HG02588 (cell line): ENCODE results near the gene EXTL2.
"Not testable (repeated sequence)": the region's sequence is repeated elsewhere in the genome, so short reads cannot be mapped to it uniquely, and the experiment has no call there.

Experiments used
- ATAC-seq: cut with Tn5 transposase; IDR thresholded peaks from one replicate; pipeline ENCODE4 v1.9.1; 2021; ENCODE audit warnings: mild to moderate bottlenecking, moderate library complexity; ENCODE audit not compliant: unreplicated experiment

The EXTL2 gene, protein sequence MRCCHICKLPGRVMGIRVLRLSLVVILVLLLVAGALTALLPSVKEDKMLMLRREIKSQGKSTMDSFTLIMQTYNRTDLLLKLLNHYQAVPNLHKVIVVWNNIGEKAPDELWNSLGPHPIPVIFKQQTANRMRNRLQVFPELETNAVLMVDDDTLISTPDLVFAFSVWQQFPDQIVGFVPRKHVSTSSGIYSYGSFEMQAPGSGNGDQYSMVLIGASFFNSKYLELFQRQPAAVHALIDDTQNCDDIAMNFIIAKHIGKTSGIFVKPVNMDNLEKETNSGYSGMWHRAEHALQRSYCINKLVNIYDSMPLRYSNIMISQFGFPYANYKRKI

DNA sequence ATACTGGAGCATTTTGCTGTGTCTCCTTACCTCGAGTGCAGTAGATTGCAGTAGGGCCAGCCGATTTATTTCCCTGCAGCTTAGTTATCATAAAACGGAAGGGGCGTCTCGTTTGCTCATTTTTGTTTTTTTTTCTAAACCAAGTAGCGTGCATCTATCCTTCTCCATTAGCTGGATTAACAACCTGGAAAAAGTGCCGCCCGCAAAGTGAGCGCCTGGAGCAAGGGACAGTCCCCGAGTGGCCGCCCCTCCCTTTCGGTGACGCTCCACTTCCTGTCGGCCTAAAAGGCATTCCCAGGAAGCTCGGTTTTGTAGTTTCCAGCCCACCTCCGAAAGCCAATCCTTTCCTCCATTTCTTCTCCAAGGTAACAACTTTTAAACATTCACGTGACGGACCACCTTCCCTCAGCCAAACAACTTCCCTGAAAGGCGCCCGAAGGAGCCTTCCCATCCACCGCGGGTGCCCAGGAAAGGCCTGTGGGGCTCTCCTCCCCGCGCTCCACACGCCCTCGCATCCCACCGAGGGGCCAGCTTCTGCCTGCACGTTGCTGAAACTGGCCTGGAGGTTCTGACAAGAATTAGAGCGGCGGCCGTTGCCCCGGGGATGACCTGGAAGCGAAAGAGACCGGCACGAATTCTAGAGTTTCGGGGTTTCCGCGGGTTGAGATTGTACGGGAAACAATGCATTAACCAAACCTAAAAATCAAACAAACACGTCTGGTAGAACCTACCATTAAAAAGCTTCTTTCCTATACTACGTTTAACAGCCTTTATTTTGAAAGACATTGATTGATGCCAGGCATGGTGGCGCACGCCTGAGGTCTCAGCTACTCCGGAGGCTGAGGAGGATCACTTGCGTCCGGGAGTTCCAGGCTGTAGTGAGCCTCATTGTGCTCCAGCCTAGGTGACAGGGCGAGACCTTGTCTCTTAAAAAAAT, at the start of gene EXTL2:
Gene EXTL2 (minus strand): TSS at position 240 of the 937 bp plus-strand sequence. CDS start 6,085 bp downstream, outside the sequence.
- peak; percentile 34 for ATAC-seq

DNA sequence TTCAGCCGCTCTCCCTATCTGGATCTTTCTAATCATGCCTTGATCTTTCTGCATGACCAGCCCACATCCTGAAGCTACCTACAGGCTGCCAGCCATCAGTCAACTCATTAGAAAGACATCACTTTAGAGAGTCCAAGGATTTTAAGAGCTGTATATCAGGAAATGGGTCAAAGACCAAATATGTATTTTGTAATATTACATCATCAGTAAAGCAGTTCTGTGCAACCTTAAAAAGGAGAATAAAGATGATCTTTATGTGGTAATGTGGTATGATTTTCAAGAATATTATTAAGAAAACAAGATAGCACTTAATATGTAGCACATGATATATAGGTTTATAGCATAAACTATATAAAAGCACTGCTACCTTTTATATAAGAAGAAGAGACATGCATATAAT, 48.9 kb upstream of the EXTL2 start:
- ATAC-seq = no peak

DNA sequence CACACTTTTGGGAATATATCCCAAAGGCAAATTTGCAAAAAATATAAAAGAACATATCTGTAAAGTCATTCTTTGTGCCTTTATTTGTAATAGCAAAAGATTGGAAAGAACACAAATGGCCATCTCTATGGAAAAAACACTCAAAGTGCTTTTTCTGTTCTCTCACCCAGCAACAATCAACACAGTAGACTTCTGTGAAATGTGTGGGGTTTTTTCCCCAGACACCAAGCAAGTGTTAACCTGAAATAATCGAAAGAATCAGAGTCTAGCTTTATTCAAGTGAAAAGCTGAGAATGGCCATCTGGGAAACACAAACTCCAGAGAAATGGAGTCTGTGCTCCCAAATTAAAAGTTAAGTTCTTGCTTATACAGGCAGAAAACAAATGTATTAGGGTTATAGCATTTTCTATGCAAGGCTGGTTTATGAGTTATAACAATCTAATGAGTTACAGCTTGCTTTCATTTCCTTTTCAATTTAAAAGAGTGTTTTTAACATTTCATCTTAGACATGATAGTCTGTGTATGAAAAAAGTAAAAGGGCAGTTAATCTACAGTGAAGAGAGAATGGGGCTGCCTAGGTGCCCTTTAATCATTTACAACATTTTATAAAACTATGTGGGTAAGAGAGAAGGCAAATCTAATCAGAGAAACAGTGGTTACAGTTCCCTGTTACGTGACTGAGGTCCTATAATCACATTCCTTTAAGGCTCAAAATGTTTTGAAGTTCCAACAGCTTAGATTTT, 47.8 kb upstream of the EXTL2 start:
- no peak for ATAC-seq

DNA sequence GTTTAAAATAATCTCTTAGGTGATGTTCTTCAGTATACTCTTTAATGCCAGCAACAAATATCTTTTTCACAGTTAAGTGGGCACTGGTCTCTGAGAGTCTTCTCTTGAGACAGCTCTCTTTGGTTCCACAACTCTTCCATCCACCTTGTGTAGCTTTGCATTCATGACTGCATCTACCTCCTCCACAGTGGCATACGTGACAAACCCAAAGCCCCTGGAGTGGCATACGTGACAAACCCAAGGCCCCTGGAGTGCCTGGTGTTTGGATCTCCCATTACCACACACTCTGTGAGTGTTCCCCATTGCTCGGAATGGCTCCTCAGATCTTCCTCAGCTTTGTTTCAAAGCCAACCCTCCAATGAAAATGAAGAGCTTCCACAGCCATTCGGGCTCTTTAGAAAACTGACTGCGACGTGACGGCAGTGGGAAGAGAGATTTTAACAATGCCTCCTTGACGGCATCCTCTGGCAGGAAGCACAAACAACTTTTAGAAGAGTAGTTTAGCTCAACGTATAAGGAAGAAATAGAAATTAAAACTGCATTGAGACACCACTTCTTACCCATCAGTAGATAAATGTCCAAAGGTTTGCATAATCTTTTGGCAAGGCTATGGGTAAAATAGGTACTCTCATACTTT, 47.1 kb upstream of the EXTL2 start:
- ATAC-seq = no peak

DNA sequence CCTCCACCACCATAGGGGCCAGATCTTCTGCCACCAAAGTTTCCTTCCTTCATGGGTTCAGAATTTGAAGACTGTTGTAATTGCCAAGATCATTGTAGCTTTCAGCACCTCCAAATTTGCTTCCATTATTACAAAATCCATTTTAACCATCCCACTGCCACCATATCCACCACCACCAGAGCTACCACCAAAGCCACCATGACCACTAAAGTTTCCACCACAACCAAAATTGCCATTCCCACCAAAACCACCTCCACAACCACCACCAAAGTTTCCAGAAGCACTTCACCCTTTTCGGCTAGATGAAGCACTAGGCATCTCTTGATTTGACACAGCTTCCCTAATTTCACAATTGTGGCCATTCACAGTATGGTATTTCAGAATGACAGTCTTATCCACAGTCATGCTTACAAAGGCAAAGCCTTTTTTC, 46.5 kb upstream of the EXTL2 start:
- ATAC-seq = no peak

DNA sequence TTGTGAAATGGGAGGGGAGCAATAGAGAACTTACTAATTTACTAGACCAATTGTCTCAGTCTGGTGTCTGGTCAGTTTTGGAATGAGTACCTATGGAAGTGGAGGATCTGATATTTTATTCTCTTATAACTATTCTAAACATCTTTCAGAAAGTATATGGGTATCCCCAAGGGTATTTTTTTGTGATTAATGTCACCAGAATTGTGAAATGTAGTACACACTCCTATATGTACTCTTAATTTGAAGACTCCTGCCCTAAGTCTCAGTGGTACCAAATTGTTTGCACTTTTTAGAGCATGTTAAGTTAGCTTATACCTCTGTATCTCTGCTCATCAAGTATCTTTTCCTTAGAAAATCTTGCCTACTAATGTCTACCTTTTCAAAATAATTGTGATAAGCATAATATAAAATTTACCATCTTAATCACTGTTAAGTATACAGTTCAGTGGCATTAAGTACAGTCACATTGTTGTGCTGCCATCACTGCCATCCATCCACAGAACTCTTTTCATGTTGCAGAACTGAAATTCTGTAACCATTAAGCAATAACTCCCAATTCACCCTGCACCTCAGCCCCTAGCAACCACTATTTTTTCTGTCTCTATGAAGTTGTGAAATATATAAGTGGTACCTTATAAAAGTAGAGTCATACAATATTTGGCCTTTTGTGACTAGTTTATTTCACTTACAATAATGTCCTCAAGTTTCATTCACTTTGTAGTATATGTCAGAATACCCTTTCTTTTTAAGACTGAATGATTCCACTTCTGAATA, 41.7 kb upstream of the EXTL2 start:
- no peak for ATAC-seq

DNA sequence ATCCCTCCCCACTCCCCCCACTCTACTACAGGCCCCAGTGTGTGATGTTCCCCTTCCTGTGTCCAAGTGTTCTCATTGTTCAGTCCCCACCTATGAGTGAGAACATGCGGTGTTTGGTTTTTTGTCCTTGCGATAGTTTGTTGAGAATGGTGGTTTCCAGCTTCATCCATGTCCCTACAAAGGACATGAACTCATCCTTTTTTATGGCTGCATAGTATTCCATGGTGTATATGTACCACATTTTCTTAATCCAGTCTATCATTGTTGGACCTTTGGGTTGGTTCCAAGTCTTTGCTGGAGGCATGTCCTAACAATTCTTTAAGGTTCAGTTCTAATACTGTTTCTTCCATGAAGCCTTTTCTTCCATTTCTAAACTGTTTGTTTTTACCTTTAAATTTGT, 38.9 kb upstream of the EXTL2 start:
- not testable (repeated sequence) for ATAC-seq

DNA sequence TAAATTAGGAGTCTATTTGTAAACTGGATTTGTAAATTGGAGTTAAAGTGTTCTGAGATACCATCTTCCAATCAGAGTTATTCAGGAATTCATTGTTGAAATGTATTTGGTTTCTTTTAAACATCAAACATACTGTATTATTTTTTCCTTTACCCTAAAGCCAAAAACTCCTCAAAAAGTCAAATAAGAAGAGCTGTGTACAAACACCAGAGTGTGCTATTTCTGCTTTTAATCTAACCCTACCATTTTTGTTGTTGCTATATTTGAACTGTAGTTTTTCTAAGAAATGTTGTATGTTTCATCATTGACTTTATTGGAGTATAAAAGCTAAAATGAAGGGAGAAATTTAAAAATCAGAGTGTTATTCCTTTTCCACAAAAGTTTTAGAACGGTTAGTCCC, 37.1 kb upstream of the EXTL2 start:
- ATAC-seq = no peak

DNA sequence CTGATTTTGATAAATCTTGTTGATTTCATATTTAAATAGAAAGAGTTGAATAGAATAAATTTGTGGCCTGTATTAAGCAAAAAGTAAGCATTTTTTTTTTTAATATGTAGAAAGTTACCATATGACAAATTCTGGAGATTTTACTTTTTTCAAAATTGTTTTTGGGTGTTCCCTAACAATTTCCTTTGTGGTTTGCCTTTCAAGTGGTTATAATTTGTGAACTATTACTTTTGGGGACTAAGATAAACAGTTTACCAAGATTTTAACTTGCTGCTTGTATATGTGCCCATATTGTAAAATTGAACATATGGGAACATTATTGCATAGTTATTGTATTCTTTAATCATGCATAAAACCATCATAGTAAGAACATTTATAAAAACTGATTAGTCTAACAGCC, 35.9 kb upstream of the EXTL2 start:
- no peak for ATAC-seq

DNA sequence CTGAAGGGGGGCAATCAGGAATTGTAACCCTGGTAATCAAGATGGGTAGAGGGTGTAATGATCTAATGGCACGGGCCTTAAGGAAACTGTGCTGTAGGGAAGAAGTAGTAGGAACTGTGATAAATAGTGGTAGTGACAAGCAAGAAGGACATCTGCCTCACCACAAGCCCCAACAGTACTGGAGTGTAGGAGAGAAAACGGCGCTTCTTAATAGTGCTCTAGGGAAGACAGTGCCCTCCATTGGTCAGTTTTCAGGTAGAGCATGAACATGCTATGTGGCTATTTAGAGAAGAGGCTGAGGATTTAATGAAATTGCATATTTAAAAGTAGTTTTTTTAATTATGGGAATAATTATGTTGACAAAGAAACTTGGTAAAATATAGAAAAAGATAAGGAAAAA, 33.5 kb upstream of the EXTL2 start:
- ATAC-seq = no peak

DNA sequence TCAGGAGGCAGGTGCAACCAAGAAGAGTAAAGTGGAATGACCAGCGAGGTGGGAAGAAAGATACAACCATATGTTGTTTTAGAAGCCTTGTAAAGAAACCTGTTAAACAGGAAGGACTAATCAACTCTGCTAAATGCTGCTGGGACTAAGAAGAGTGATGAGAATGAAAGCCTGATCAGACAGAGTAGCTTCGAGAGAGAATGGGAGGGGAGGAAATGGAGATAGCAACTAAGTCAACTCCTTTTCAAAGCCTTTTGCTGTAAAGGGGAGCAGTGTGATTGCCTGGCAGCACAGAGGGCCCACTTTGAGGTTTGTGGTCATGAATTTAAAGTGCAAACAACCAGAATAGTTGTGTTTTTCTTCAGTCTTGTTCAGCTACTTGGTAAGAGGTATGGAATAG, 32.6 kb upstream of the EXTL2 start:
- ATAC-seq = no peak

DNA sequence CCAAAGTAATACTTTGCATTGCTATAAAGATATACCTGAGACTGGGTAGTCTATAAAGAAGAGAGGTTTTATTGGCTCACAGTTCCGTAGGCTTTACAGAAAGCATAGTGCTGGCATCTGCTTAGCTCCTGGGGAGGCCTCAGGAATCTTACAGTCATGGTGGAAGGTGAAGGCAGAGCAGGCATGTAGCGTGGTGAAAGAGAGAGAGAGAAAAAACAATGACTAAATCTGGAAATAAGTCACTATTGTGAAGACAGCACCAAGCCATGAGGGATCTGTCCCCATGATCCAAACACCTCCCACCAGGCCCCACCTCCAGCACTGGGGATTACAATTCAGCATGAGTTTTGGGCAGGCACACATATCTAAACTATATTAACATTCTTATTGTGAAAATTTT, 31.6 kb upstream of the EXTL2 start:
- ATAC-seq = no peak

DNA sequence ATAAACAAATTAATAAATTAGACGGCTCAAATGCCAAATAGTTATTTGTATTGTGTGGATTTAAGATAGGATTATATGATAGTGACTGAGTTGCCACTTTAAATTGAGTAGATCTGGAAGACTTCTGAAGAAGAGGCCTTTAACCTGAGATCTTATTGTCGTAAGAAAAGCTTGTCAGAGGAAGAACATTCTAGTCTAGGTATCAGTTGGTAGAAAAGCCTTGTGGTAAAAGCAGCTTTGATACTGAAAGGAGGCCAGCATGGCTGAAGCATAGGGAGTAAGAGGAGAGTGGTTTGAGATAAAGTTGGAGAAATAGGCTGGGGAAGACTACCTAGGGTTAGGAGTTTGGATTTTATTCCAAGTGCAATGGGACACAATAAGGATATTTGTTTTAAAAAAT, 30.3 kb upstream of the EXTL2 start:
- ATAC-seq = no peak

DNA sequence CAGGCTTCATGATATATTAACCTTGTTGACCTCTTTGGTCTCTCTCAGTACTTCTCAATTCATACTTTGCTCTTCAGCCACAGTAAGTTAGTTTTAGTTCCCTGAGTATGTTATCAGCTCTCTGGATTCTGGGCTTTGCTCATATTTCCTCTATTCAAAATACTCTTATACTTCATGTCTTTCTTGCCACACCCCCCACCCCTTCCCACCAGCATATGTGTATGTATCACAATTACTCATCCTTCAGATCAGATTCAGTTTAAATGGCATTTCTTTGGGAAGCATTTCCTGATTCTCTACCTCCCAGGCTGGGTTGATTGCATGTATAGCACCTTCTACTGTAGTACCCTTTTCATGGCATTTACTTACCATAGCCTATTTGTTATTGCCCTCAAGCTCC, 29.6 kb upstream of the EXTL2 start:
- no peak for ATAC-seq

DNA sequence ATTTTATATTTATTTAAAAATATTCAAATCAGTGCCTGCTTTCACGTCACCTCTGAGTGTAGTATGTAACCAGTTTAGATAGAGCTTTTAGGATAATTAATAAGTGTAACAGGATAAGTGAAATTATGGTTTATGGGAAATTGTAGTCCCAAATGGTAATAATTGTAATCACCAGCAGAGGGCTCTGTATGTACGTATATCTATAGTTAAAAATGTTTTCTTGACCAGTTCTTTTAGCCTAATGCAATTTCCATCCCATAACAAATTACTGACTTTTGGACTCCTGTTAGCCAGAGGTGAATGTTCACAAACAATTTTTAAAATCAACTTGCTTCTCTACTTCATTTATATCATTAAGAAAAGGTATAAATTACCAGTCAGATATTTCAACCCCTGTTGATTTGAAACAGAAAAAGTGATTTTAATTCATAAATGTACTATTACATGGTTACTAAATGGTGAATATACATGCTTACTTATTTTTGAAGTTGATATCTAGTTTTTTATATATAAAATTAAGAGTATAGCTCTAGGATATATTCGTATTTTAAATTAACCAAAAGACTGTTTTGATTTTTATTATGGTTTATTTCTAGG, 26.6 kb upstream of the EXTL2 start:
- ATAC-seq = no peak

DNA sequence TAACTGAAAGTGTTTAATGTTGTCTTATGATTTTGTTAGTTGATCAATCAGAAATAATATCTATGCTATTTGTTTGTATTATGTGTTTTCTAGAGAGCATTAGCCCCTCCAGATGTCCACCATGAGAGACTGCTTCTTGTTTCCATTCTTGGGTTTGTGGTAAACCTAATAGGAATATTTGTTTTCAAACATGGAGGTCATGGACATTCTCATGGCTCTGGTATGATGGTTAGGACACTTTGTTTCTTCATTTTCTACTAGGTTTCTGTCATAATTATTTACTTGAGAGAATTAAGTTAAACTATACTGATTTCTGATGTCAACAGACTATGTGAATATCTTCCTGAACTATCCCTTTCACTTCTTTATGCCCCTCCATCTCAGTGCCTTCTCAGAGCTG, 17.4 kb upstream of the EXTL2 start:
- ATAC-seq = no peak

DNA sequence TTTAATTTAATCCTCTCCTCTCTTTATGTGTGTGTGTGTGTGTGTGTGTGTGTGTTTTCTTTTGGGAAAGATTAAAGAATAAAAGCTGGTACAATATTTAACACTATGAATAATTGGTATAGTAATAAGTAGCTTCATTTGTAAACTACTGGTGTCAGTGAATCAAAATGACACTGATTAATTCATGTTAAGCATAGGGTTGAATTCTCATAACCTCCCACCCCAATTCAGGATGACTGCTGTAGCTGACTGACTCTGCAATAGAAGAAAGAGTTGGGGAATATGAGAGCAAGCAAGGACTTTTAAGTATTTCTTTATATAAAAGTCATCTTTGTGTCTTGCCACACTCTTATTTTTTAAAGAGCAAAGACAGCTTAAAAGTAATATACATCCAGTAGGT, 14.4 kb upstream of the EXTL2 start:
- no peak for ATAC-seq

DNA sequence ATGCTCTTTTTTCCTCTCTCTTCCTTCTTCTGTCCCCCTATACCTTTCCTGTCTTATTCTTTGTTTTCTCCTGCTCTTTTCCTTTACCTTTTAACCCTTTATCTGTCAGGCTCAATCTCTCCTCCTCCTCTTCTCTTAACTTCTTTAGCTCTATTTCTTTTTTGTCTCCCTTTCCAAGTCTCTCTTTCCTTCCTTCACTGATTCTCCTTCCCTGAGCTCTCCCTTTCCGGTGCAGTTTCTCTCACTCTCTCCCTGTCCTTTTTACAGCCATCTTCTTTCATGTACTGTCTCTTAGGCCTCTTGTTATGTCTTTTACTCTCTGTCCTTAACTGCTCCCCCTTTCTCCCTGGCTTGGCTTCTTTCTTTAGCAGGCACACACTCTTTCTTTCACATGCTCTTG, 13.2 kb upstream of the EXTL2 start:
- ATAC-seq = no peak

DNA sequence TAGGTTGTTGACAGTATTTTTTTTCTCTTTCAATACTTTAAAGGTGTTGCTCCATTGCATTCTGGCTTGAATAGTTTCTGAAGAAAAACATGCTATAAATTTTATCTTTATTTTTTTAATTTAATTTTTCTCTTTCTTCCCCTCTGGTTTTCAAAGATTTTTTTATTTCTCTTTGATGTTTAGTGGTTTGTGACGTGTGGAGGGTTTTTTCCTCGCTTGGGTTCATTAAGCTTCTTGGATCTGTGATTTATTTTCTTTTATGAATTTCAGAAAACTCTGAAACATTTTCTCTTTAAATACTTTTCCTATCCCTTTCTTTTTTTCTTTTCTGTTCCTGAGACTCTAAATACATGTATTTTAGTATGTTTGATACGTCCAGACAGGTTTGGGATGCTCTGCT, 10.5 kb upstream of the EXTL2 start:
- no peak for ATAC-seq

DNA sequence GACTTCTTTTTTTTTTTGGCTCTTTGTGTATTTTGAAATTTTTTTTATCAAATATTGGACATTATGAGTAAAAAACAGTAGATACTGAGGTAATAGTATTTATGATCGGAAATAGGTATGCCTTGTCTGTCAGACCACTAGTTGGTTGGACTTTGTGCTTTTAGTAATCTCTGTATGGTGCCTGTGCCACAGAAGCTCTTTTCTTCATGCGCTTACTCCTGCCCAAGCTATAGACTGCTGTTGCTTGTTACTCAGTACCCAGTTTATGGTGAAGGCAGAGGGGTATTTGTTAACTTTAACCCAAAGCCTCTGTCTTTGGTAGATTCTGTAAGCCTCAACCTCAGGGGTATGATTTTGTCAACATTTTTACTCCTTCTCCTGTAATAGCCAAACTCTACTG, 9.9 kb upstream of the EXTL2 start:
- ATAC-seq = no peak
